SK-N-SH (cell line): ENCODE data around the gene EML1. TPM values are rescaled to one million over a fixed set of nuclear protein-coding genes. Genes with fewer than 3 reads are reported as not detected.

Experiments used
- CTCF ChIA-PET: fragments of 300-600, 350-600 bp; formaldehyde crosslinking; extraction: SDS; loops from one replicate; lab custom pipeline; 2021; lab: Yijun Ruan, JAX
- POLR2A ChIA-PET: fragments of 350-600 bp; sonication (Branson Sonifier 250); formaldehyde crosslinking; extraction: SDS; loops from one replicate; lab custom pipeline; 2020; ENCODE audit warnings: antibody characterized with exemption, inconsistent platforms; lab: Yijun Ruan, JAX
- DNase-seq: peaks from one replicate; pipeline ENCODE4 v3.0.0; 2012
- H2AFZ ChIP-seq: fragments of 200-600 bp; sonication (generic); 2 replicates; pipeline ENCODE4 v1.8.1; 2016; ENCODE audit warnings: antibody characterized with exemption, mild to moderate bottlenecking, low read depth
- H3F3A ChIP-seq: fragments of 200-600 bp; sonication (generic); replicated peaks from 2 replicates; pipeline ENCODE3; 2016; ENCODE audit warnings: antibody characterized with exemption, mild to moderate bottlenecking; ENCODE audit not compliant: insufficient read depth
- H3K27ac ChIP-seq, 2 experiments: fragments of 200-500 bp in 1 of 2; fragments of 200-600 bp in 1 of 2; sonication (Bioruptor generic) in 1 of 2; sonication (generic), shearing (Covaris generic) in 1 of 2; 2 replicates each; pipeline versions ENCODE4 v1.5.1 to v1.6.1; 2014 to 2016; ENCODE audit warnings: low read depth in 2 of 2, inconsistent platforms in 1 of 2, low read length in 1 of 2, mild to moderate bottlenecking in 1 of 2, mixed read lengths in 1 of 2
- H3K27me3 ChIP-seq: fragments of 200-600 bp; sonication (generic), shearing (Covaris generic); 2 replicates; pipeline ENCODE4 v1.6.1; 2016; ENCODE audit warnings: mixed run types; ENCODE audit not compliant: insufficient read depth
- H3K36me3 ChIP-seq, 2 experiments: fragments of 200-500 bp in 1 of 2; fragments of 200-600 bp in 1 of 2; sonication (Bioruptor generic) in 1 of 2; sonication (generic) in 1 of 2; replicated peaks in 1 of 2; 2 replicates each; pipeline versions ENCODE3 to v1.5.1; 2014 to 2016; ENCODE audit warnings: low read length in 1 of 2, mild to moderate bottlenecking in 1 of 2; ENCODE audit not compliant: insufficient read depth in 2 of 2, control insufficient read depth in 1 of 2
- H3K4me1 ChIP-seq, 2 experiments: fragments of 200-500 bp in 1 of 2; fragments of 200-600 bp in 1 of 2; sonication (Bioruptor generic) in 1 of 2; sonication (generic), shearing (Covaris generic) in 1 of 2; 2 replicates each; pipeline versions ENCODE4 v1.5.1 to v1.6.1; 2014 to 2016; ENCODE audit warnings: low read depth in 1 of 2, low read length in 1 of 2, mixed run types in 1 of 2; ENCODE audit not compliant: insufficient read depth in 2 of 2, control insufficient read depth in 1 of 2
- H3K4me2 ChIP-seq: fragments of 200-600 bp; sonication (generic), shearing (Covaris generic); 2 replicates; pipeline ENCODE4 v1.6.1; 2017; ENCODE audit warnings: mixed run types
- H3K4me3 ChIP-seq, 2 experiments: fragments of 200-500 bp in 1 of 2; fragments of 200-600 bp in 1 of 2; sonication (Bioruptor generic) in 1 of 2; sonication (generic), shearing (Covaris generic) in 1 of 2; 2 replicates each; pipeline versions ENCODE4 v1.5.1 to v1.8.1; 2014 to 2016; ENCODE audit warnings: low read depth in 2 of 2, inconsistent platforms in 1 of 2, low read length in 1 of 2, mild to moderate bottlenecking in 1 of 2, mixed read lengths in 1 of 2, moderate library complexity in 1 of 2
- H3K79me2 ChIP-seq: fragments of 200-600 bp; sonication (generic); 2 replicates; pipeline ENCODE4 v1.8.1; 2017; ENCODE audit warnings: mild to moderate bottlenecking; ENCODE audit not compliant: insufficient read depth
- H3K9ac ChIP-seq: fragments of 200-600 bp; sonication (generic); 2 replicates; pipeline ENCODE4 v1.6.1; 2017; ENCODE audit warnings: mixed run types
- H3K9me2 ChIP-seq: fragments of 200-600 bp; sonication (generic); 2 replicates; pipeline ENCODE4 v1.6.1; 2017; ENCODE audit warnings: mixed run types
- H3K9me3 ChIP-seq: fragments of 200-600 bp; sonication (generic); 2 replicates; pipeline ENCODE4 v1.6.1; 2017; ENCODE audit warnings: mixed run types, mild to moderate bottlenecking, moderate library complexity
- H4K20me1 ChIP-seq: fragments of 200-600 bp; sonication (generic); 2 replicates; pipeline ENCODE4 v1.6.1; 2017; ENCODE audit warnings: mild to moderate bottlenecking, mixed run types; ENCODE audit not compliant: insufficient read depth
- CHD2 ChIP-seq: fragments of 150-350 bp; IDR thresholded peaks from 2 replicates; pipeline ENCODE4 v1.6.1; 2018; ENCODE audit warnings: low read length; ENCODE audit not compliant: partially characterized antibody
- ELF1 ChIP-seq: IDR thresholded peaks from 2 replicates; pipeline ENCODE4 v1.4.0; 2012
- GABPA ChIP-seq: IDR thresholded peaks from 2 replicates; pipeline ENCODE4 v1.4.0; 2012; ENCODE audit warnings: low read depth, mild to moderate bottlenecking
- MEF2A ChIP-seq: IDR thresholded peaks from 2 replicates; pipeline ENCODE4 v1.4.0; 2012; ENCODE audit warnings: low read depth, borderline replicate concordance
- MXI1 ChIP-seq: IDR thresholded peaks from 2 replicates; pipeline ENCODE4 v1.6.1; 2012; ENCODE audit warnings: mild to moderate bottlenecking, low read depth, low read length, improper control_type of control experiment
- NFIC ChIP-seq: IDR thresholded peaks from 2 replicates; pipeline ENCODE4 v1.4.0; 2012; ENCODE audit warnings: borderline replicate concordance
- POLR2AphosphoS5 ChIP-seq: IDR thresholded peaks from 2 replicates; pipeline ENCODE4 v1.6.1; 2012; ENCODE audit warnings: low read depth, low read length
- RAD21 ChIP-seq: IDR thresholded peaks from 2 replicates; pipeline ENCODE4 v1.6.1; 2012; ENCODE audit warnings: mild to moderate bottlenecking, low read length
- RXRA ChIP-seq: IDR thresholded peaks from 2 replicates; pipeline ENCODE4 v1.4.0; 2012; ENCODE audit warnings: low read depth, mild to moderate bottlenecking, borderline replicate concordance
- TAF1 ChIP-seq: IDR thresholded peaks from 2 replicates; pipeline ENCODE4 v1.6.1; 2012; ENCODE audit warnings: low read depth, mild to moderate bottlenecking, low read length, moderate library complexity, borderline replicate concordance
- YY1 ChIP-seq: IDR thresholded peaks from 2 replicates; pipeline ENCODE4 v1.4.0; 2012; ENCODE audit warnings: low read depth, mild to moderate bottlenecking
- WGBS: methylation state at CpG from one replicate; pipeline ENCODE4 v1.1.6; 2017; ENCODE audit warnings: low lambda C conversion rate; 5-methylcytosine and 5-hydroxymethylcytosine counted together
- polyA plus RNA-seq, 3 experiments: library from polyadenylated mRNA; depleted of rRNA; stranded (reverse); fragments of >200 nt; gene quantifications; 2 replicates each; pipeline ENCODE4 v1.2.3, GENCODE V29; 2012

EML1 gene
- polyA plus RNA-seq, 1 of the 3 experiments (the other 2 are of a cell fraction), result 6.3 TPM

DNA sequence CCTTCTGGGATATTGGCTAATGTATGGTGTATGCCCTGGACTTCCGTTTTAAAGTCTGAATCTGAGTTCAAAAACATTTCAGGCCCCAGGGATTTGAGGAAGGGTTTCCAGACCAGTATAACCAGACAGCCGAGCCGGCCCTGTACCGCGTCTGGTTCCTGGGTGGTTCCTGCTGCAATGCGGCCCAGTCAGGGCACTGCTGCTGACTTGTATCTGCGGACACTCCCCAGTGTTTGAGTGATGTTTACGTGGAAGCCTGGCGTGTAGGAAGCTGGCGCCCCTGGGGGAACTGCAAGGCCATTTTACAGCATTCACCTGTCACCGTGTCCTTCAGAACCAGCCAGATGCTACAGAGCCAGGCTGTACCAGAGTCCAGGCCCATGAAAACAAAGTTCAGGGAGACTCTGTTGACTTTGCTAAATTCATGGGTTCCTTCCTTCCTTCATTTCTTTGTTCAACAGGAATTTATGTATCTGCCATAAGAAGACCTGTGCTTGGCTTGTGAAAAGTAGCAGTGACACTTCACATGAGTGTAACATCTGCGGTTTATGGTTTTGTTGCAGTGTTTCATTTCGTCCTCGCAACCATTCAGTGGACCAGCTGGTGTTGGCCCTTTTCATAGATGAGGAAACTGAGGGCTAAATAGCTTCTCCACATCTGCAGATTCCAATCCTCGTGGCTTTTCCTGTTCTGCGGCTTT is 16.8 kb downstream of the EML1 start:
- Histone ChIP-seq H3K27me3 (no peaks in the 10 kb centered on the region), H3K4me2 (no peak overlapping the region), H3K27ac (peak overlapping the region in 1 of 2 experiments; percentile 77; a peak in 2 of 4 replicates), H3K79me2 (no peaks in the 10 kb centered on the region), H4K20me1 (peaks cover 7% of the 10 kb centered on the region; the same call in 1 of the 2 replicates), H3K4me1 (peaks cover 0 to 25% of the 10 kb centered on the region in 2 experiments; a peak in 2 of 4 replicates), H3K36me3 (no peaks in the 10 kb centered on the region), H3K9me2 (no peaks in the 10 kb centered on the region), H3K4me3 (no peak overlapping the region), H2AFZ (no peak overlapping the region), H3F3A (no peaks in the 10 kb centered on the region), H3K9me3 (no peaks in the 10 kb centered on the region), H3K9ac (no peak overlapping the region)
- ChIA-PET POLR2A (interaction anchor here (1.0 kb wide), 1 partner anchor 126 kb away, joined by 3 read pairs; the partner anchor contains the start of gene CYP46A1), CTCF (interaction anchor here (0.8 to 1.1 kb wide), 3 partner anchors 12 to 122 kb away, joined by 3 to 4 read pairs (median 3); no protein-coding TSS in a partner anchor)
- WGBS, result 95% methylated on average over 11 of the region's 16 CpGs
- DNase-seq, result peak; percentile 64
- TF ChIP-seq TAF1, result no peak
- TF ChIP-seq MEF2A, result no peak
- 0 out of 2 replicates have a peak, but pooled peaks have one; percentile 2 for TF ChIP-seq RAD21
- TF ChIP-seq POLR2AphosphoS5, result no peak
- no peak for TF ChIP-seq YY1

GRCh38 chr14:99810559-99810874 is 17.3 kb downstream of the EML1 start:
- no peaks in the 10 kb centered on the region for H3K79me2 ChIP-seq
- no peak overlapping the region for H2AFZ ChIP-seq
- no peaks in the 10 kb centered on the region for H3K27me3 ChIP-seq
- H3K9me3 ChIP-seq, result no peaks in the 10 kb centered on the region
- H3K4me1 ChIP-seq, result peaks cover 0 to 25% of the 10 kb centered on the region in 2 experiments; a peak in 2 of 4 replicates
- peaks cover 10% of the 10 kb centered on the region; the same call in 1 of the 2 replicates for H4K20me1 ChIP-seq
- DNase-seq, result no peak
- POLR2A ChIA-PET, result no interaction called here
- 94% methylated on average over 2 of the region's 2 CpGs for WGBS
- no peak for TF ChIP-seq RXRA
- H3K27ac ChIP-seq, result peak overlapping the region in 1 of 2 experiments; percentile 77; a peak in 2 of 4 replicates
- CTCF ChIA-PET, result interaction anchor here (0.8 to 1.1 kb wide), 4 partner anchors 12 to 122 kb away, joined by 3 to 4 read pairs (median 3); no protein-coding TSS in a partner anchor
- no peaks in the 10 kb centered on the region for H3K36me3 ChIP-seq
- H3K9me2 ChIP-seq, result no peaks in the 10 kb centered on the region
- no peak overlapping the region for H3K4me2 ChIP-seq
- no peak overlapping the region for H3K9ac ChIP-seq
- H3F3A ChIP-seq, result no peaks in the 10 kb centered on the region
- H3K4me3 ChIP-seq, result no peak overlapping the region

GRCh38 chr14:99812096-99812750 is 19.0 kb downstream of the EML1 start:
- Histone ChIP-seq H3K4me3 (no peak overlapping the region), H3K27me3 (no peaks in the 10 kb centered on the region), H3K4me2 (no peak overlapping the region), H3K36me3 (no peaks in the 10 kb centered on the region), H3K9ac (no peak overlapping the region), H2AFZ (no peak overlapping the region), H3K4me1 (peaks cover 0 to 24% of the 10 kb centered on the region in 2 experiments; a peak in 2 of 4 replicates), H3F3A (no peaks in the 10 kb centered on the region), H4K20me1 (peaks cover 12% of the 10 kb centered on the region; the same call in 1 of the 2 replicates), H3K9me3 (no peaks in the 10 kb centered on the region), H3K27ac (no peak overlapping the region), H3K9me2 (no peaks in the 10 kb centered on the region), H3K79me2 (no peaks in the 10 kb centered on the region)
- WGBS, result 96% methylated on average over 9 of the region's 9 CpGs
- ChIA-PET CTCF (no interaction called here), POLR2A (interaction anchor here (0.6 kb wide), 1 partner anchor 39 kb away, joined by 3 read pairs; no protein-coding TSS in a partner anchor)
- no peak for DNase-seq
- TF ChIP-seq GABPA (no peak), ELF1 (no peak), MEF2A (no peak), NFIC (no peak), MXI1 (no peak), CHD2 (no peak)
